ENCODE measurements around the gene PIAS3.

DNA sequence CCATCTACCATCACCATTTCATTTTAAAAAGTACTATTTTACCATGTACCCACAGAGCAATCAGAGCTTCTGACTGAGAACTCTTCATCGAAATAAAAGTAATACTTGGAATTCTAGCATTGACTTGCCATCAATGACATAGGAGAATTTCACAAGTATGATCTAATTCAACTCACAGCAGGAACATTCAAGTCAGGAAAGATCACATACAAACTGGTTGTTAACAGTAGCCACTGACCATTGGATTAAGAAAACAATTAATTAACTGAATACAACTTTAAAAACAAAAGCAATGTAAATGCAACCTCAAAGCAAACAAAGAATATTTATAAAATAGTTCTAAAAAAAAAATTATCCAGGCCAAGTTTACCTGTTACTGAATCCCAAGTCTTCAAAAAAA is 53.8 kb downstream of the PIAS3 start:
- no peak for TF ChIP-seq POLR2AphosphoS5 (IDR thresholded peaks at IDR 0.05; ENCODE audit: low read depth, low read length)
- TF ChIP-seq POLR2A (IDR thresholded peaks at IDR 0.05; ENCODE audit: low read depth, low read length): no peak
- no peak for TF ChIP-seq TAF1 (IDR thresholded peaks at IDR 0.05; ENCODE audit: borderline replicate concordance, low read depth, low read length)

All from GM12892 (cell line).